ENCODE results near the gene LIG3. TPM values are rescaled to one million over a fixed set of nuclear protein-coding genes. Genes with fewer than 3 reads are reported as not detected.
A peak's percentile ranks its signal among the peaks of the same experiment; 100 is the strongest.

LIG3 gene
- total and polyA plus RNA-seq, 2 experiments from 2014 or later = 11.8 to 22.0 TPM

- H3K4me3 ChIP-seq = peak overlapping the region; percentile 83
- no peaks in the 10 kb centered on the region for H4K20me1 ChIP-seq (ENCODE audit: insufficient read depth)
- H3K9ac ChIP-seq = peak overlapping the region; percentile 98
- peaks cover 32% of the 10 kb centered on the region for H3K79me2 ChIP-seq (ENCODE audit: insufficient read depth)
- peaks cover 2% of the 10 kb centered on the region; the same call in 1 of the 2 replicates for H3K36me3 ChIP-seq (ENCODE audit: low read depth)
- H3K4me2 ChIP-seq (ENCODE audit: unreplicated experiment) = peak overlapping the region; percentile 98
- no peaks in the 10 kb centered on the region for H3K9me3 ChIP-seq (ENCODE audit: low read depth)
- H3K27ac ChIP-seq = peak overlapping the region; percentile 97
- in situ Hi-C loops (cut with MboI) = no loop called here
- DNase-seq = peak; percentile 93
- H2AFZ ChIP-seq = peak overlapping the region; percentile 65
- H3K27me3 ChIP-seq (replicated peaks; ENCODE audit: insufficient read depth) = no peaks in the 10 kb centered on the region
- TF ChIP-seq EZH2 (IDR thresholded peaks at IDR 0.05; ENCODE audit: insufficient read depth, poor library complexity, severe bottlenecking) (no peak), EZH2phosphoT487 (IDR thresholded peaks at IDR 0.05; ENCODE audit: insufficient read depth, low read depth) (no peak)
- no peaks in the 10 kb centered on the region for H3K9me2 ChIP-seq (ENCODE audit: insufficient read depth)
- WGBS, 2 experiments (ENCODE audit: low coverage in 1 of 2, low lambda C conversion rate in 2 of 2, missing lambda C conversion rate in 2 of 2) = 0 to 2% methylated on average over 33 to 49 of the region's 69 CpGs
- H3F3A ChIP-seq (ENCODE audit: insufficient read depth) = peaks cover 22% of the 10 kb centered on the region
- H3K4me1 ChIP-seq (ENCODE audit: insufficient read depth) = peaks cover 20% of the 10 kb centered on the region
Observed at GRCh38 chr17:34980681-34981537, 597 bp downstream of the LIG3 start.

DNA sequence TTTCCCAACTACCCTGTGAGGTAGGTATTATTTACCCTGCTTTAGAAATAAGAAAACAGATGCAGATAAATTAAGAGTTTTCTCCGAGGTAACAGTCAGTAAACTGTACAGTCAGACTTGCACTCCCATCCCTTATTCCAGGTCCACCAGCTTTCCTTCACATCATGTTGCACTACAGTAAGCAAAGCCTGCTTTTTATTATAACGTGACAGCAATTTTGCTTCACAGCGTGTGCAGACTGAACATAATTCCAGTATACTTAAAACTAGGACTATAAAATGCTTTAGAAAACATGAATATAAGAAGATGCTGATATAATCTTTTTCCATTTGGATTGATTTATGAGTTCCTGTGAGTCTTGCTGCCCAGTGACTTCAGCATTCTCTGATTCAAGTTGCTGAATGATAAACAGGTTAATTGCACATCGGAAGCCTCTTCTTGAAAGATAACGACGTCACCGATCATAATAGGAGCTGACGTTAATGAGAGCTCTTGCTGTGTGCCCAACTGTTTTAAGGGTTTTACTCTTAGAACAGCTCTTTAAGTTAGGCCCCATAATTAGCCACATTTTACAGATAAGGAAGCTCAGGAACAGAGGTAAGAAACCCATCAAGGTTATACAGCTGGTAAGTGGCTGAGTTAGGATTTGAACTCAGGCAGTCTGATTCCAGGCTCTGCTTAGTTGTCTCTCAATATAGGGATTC, 1.4 kb downstream of the LIG3 start:
- no peaks in the 10 kb centered on the region for H3K27me3 ChIP-seq (replicated peaks; ENCODE audit: insufficient read depth)
- TF ChIP-seq EZH2phosphoT487 (IDR thresholded peaks at IDR 0.05; ENCODE audit: insufficient read depth, low read depth) = no peak
- TF ChIP-seq EZH2 (IDR thresholded peaks at IDR 0.05; ENCODE audit: insufficient read depth, poor library complexity, severe bottlenecking) = no peak
- peak overlapping the region; percentile 83 for H3K4me3 ChIP-seq
- peak overlapping the region; percentile 65 for H2AFZ ChIP-seq
- peaks cover 20% of the 10 kb centered on the region for H3K4me1 ChIP-seq (ENCODE audit: insufficient read depth)
- H3K36me3 ChIP-seq (ENCODE audit: low read depth) = peaks cover 2% of the 10 kb centered on the region; the same call in 1 of the 2 replicates
- H3K4me2 ChIP-seq (ENCODE audit: unreplicated experiment) = peak overlapping the region; percentile 98
- H3K9ac ChIP-seq = peak overlapping the region; percentile 98
- H4K20me1 ChIP-seq (ENCODE audit: insufficient read depth) = no peaks in the 10 kb centered on the region
- no peaks in the 10 kb centered on the region for H3K9me3 ChIP-seq (ENCODE audit: low read depth)
- peak; percentile 56 for DNase-seq
- WGBS, 2 experiments (ENCODE audit: low coverage in 1 of 2, low lambda C conversion rate in 2 of 2, missing lambda C conversion rate in 2 of 2) = 5 to 7% methylated on average over 8 of the region's 8 CpGs
- H3F3A ChIP-seq (ENCODE audit: insufficient read depth) = peaks cover 22% of the 10 kb centered on the region
- no peaks in the 10 kb centered on the region for H3K9me2 ChIP-seq (ENCODE audit: insufficient read depth)
- peak overlapping the region; percentile 97 for H3K27ac ChIP-seq
- peaks cover 32% of the 10 kb centered on the region for H3K79me2 ChIP-seq (ENCODE audit: insufficient read depth)
- in situ Hi-C loops (cut with MboI) = no loop called here

DNA sequence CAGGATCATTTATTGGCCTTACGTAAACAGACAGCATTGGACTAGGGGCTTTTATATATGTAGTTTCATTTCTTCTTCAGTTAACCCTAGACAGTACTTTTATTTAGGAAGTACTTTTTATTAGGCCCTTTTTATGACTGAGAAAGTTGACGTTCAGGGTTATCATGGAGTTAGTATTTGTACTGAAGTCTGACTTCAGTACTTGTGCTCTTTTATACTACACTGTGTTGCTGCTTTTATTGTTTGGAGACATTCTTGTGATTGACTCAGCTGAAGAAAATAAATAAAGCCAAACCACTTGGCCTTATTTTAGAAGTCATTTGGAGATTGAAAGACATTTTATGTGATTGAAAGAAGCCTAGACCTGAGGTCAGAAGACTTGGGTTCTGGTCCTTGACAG, 6.9 kb downstream of the LIG3 start:
- Histone ChIP-seq H3K9ac (no peak overlapping the region), H3K27me3 (replicated peaks; ENCODE audit: insufficient read depth) (no peaks in the 10 kb centered on the region), H3K4me1 (ENCODE audit: insufficient read depth) (no peaks in the 10 kb centered on the region; the same call in 1 of the 2 replicates), H3F3A (ENCODE audit: insufficient read depth) (no peaks in the 10 kb centered on the region), H3K4me2 (ENCODE audit: unreplicated experiment) (no peak overlapping the region), H4K20me1 (ENCODE audit: insufficient read depth) (no peaks in the 10 kb centered on the region), H3K36me3 (ENCODE audit: low read depth) (peaks cover 19% of the 10 kb centered on the region; the same call in 1 of the 2 replicates), H2AFZ (no peak overlapping the region), H3K79me2 (ENCODE audit: insufficient read depth) (peaks cover 22% of the 10 kb centered on the region), H3K27ac (no peak overlapping the region), H3K9me3 (ENCODE audit: low read depth) (no peaks in the 10 kb centered on the region), H3K4me3 (no peak overlapping the region), H3K9me2 (ENCODE audit: insufficient read depth) (no peaks in the 10 kb centered on the region)
- no peak for TF ChIP-seq EZH2 (IDR thresholded peaks at IDR 0.05; ENCODE audit: insufficient read depth, poor library complexity, severe bottlenecking)
- TF ChIP-seq EZH2phosphoT487 (IDR thresholded peaks at IDR 0.05; ENCODE audit: insufficient read depth, low read depth) = no peak
- in situ Hi-C loops (cut with MboI) = no loop called here
- no peak for DNase-seq
- WGBS, 2 experiments (ENCODE audit: low coverage in 1 of 2, low lambda C conversion rate in 2 of 2, missing lambda C conversion rate in 2 of 2) = 60 to 62% methylated on average over 2 of the region's 2 CpGs

- H3K27ac ChIP-seq = no peak overlapping the region
- peaks cover 8% of the 10 kb centered on the region for H3K79me2 ChIP-seq (ENCODE audit: insufficient read depth)
- no peak overlapping the region for H2AFZ ChIP-seq
- H3K9ac ChIP-seq = no peak overlapping the region
- H3F3A ChIP-seq (ENCODE audit: insufficient read depth) = no peaks in the 10 kb centered on the region
- DNase-seq = no peak
- in situ Hi-C loops (cut with MboI) = no loop called here
- H3K4me1 ChIP-seq (ENCODE audit: insufficient read depth) = no peaks in the 10 kb centered on the region
- H3K9me3 ChIP-seq (ENCODE audit: low read depth) = no peaks in the 10 kb centered on the region
- H3K4me3 ChIP-seq = no peak overlapping the region
- H3K36me3 ChIP-seq (ENCODE audit: low read depth) = peaks cover 18% of the 10 kb centered on the region; the same call in 1 of the 2 replicates
- no peaks in the 10 kb centered on the region for H3K27me3 ChIP-seq (replicated peaks; ENCODE audit: insufficient read depth)
- H3K4me2 ChIP-seq (ENCODE audit: unreplicated experiment) = no peak overlapping the region
- TF ChIP-seq EZH2phosphoT487 (IDR thresholded peaks at IDR 0.05; ENCODE audit: insufficient read depth, low read depth) (no peak), EZH2 (IDR thresholded peaks at IDR 0.05; ENCODE audit: insufficient read depth, poor library complexity, severe bottlenecking) (no peak)
- H4K20me1 ChIP-seq (ENCODE audit: insufficient read depth) = no peaks in the 10 kb centered on the region
- 92 to 95% methylated on average over 2 of the region's 2 CpGs for WGBS, 2 experiments (ENCODE audit: low coverage in 1 of 2, low lambda C conversion rate in 2 of 2, missing lambda C conversion rate in 2 of 2)
- H3K9me2 ChIP-seq (ENCODE audit: insufficient read depth) = no peaks in the 10 kb centered on the region
Observed at GRCh38 chr17:34988644-34989043, 8.3 kb downstream of the LIG3 start.

Measured in GM23248 (cell line).